Coronary artery (tissue), 2 donors: ENCODE measurements around the gene SLC48A1.

Experiments
- DNase-seq: peaks from one replicate; pipeline ENCODE4 v3.0.0-alpha.2; 2017; ENCODE audit warnings: low spot score
- H3K27ac ChIP-seq, 2 donors: fragments of 200-600 bp; sonication (generic); one replicate each; pipeline ENCODE4 v1.5.1; 2016 to 2019
- H3K4me3 ChIP-seq: fragments of 200-600 bp; sonication (generic); 2 replicates; pipeline ENCODE4 v1.5.1; 2016; ENCODE audit warnings: mild to moderate bottlenecking, moderate library complexity
- CTCF ChIP-seq: fragments of 200-600 bp; sonication (generic); IDR thresholded peaks from one replicate; pipeline ENCODE4 v1.5.1; 2019; ENCODE audit warnings: antibody characterized with exemption

SLC48A1 gene

GRCh38 chr12:47737936-47738594, 35.0 kb upstream of the SLC48A1 start:
- DNase-seq = no peak
- H3K4me3 ChIP-seq = peak overlapping the region; percentile 29
- H3K27ac ChIP-seq = peak overlapping the region; percentile 78 to 92
- no peak for TF ChIP-seq CTCF

- H3K27ac ChIP-seq = peak overlapping the region in 1 of 2 donors; percentile 92
- no peak overlapping the region for H3K4me3 ChIP-seq
Measured at GRCh38 chr12:47739297-47739696, 33.7 kb upstream of the SLC48A1 start.

GRCh38 chr12:47739979-47740378, 33.1 kb upstream of the SLC48A1 start:
- DNase-seq = no peak
- no peak for TF ChIP-seq CTCF
- Histone ChIP-seq H3K4me3 (no peak overlapping the region), H3K27ac (peak overlapping the region in 1 of 2 donors; percentile 60)

More at GRCh38 chr12:47739297-47739696, 33.7 kb upstream of the SLC48A1 start:
- no peak for DNase-seq
- TF ChIP-seq CTCF = no peak

GRCh38 chr12:47740606-47741339, 32.3 kb upstream of the SLC48A1 start:
- peak overlapping the region in 1 of 2 donors; percentile 60 for H3K27ac ChIP-seq

GRCh38 chr12:47741340-47741703, 31.7 kb upstream of the SLC48A1 start:
- Histone ChIP-seq H3K4me3 (no peak overlapping the region), H3K27ac (peak overlapping the region in 1 of 2 donors; percentile 60)
- no peak for DNase-seq
- no peak for TF ChIP-seq CTCF

More at GRCh38 chr12:47740606-47741339, 32.3 kb upstream of the SLC48A1 start:
- DNase-seq = no peak
- TF ChIP-seq CTCF = no peak
- H3K4me3 ChIP-seq = no peak overlapping the region

GRCh38 chr12:47742253-47742825, 30.7 kb upstream of the SLC48A1 start:
- DNase-seq = no peak
- H3K27ac ChIP-seq = no peak overlapping the region
- peak; percentile 86 for TF ChIP-seq CTCF
- H3K4me3 ChIP-seq = no peak overlapping the region
